HG02623 (cell line): ENCODE measurements around the gene MEGF11.

Source experiments
- ATAC-seq: cut with Tn5 transposase; IDR thresholded peaks from one replicate; pipeline ENCODE4 v1.9.1; 2021; ENCODE audit warnings: moderate library complexity; ENCODE audit not compliant: unreplicated experiment

Gene MEGF11

GRCh38 chr15:66070220-66070934, 183.2 kb downstream of the MEGF11 start:
- no peak for ATAC-seq

DNA sequence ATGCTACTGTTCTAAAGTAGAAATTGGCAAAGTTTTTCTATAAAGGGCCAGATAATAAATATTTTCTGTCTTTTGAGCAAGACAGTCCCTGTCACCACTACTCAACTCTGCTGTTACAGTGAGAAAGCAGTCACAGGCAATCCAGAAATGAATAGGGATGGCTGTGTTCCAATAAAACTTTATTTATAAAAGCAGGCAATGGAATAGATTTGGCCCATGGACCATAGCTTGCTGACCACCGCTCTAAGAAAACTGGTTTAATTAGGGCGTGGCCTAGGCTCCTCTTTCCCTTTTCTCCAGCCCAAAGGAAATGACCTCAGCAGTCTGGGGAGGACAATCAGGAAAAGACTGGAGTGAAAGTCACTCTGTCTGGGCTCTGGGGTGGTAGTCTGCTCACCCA, 183.8 kb downstream of the MEGF11 start:
- no peak for ATAC-seq

GRCh38 chr15:66068801-66069200, 184.7 kb downstream of the MEGF11 start:
- ATAC-seq, result no peak

- no peak for ATAC-seq
These were observed 185.9 kb downstream of the MEGF11 start for GRCh38 chr15:66067687-66068086.

- no peak for ATAC-seq
These were observed 187.1 kb downstream of the MEGF11 start for GRCh38 chr15:66066481-66066880.

- ATAC-seq, result no peak
These were observed 187.5 kb downstream of the MEGF11 start for GRCh38 chr15:66066005-66066404.

- no peak for ATAC-seq
These were observed 188.2 kb downstream of the MEGF11 start for GRCh38 chr15:66065325-66065724.

DNA sequence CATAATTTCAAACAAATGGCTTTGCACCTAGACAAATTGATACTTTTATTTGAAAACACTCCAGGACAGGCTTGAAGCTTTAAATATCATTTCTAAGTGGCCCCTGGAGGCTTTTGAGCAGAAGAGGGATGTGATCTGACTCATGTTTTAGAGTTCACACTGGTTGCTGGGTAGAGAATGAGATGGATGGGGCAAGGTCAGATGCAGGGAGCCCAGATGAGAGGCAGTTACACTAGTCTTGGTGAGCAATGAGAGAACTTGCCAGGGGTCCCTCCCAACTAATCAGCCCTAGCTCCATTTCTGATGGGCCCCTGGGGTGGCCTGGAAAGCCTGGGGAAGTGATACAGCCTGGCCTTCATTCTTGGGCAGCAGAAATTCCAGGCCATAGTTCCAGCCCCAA, 190.4 kb downstream of the MEGF11 start:
- no peak for ATAC-seq

DNA sequence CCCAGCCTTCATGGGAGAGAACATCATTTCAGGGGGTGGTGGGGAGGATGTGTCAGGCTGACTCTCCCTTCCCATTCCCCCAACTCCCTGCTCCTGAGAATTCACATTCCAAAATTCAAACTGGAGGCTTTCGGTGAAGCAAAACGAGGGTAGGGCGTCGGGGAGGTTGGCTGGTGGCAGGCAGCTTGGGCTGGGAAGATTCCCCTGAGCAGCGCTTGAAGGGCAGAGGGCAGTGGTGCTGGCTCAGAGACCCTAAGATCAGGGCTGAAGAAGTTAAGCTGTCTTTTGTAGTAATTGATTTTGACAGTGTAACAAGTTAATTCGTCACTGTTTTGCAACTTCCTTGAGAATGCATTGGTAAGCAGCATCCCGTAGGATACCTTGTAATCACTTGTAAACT, 196.5 kb downstream of the MEGF11 start:
- ATAC-seq, result no peak

GRCh38 chr15:66053991-66054390, 199.6 kb downstream of the MEGF11 start:
- ATAC-seq, result no peak

GRCh38 chr15:66051833-66052232, 201.7 kb downstream of the MEGF11 start:
- ATAC-seq, result no peak

GRCh38 chr15:66050264-66050663, 203.3 kb downstream of the MEGF11 start:
- ATAC-seq, result no peak

DNA sequence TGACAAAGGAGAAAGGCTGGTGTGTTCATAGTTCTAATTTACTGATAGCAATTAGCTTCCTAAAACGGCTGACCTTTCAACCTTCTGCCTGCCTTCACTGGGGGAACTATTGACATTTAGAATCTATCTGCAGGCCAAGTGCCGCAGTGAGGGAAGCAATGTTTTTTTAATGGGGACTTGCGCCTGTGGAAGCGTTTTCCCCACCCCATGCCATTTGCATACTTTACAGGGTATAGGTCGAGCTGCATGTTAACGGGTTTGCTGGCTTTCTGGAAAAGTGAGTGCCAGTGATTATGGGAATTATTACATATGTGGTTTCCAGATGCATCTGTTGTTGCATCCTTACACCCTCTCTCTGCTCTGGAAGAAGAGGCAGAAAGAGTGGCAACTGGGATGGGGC, 204.2 kb downstream of the MEGF11 start:
- ATAC-seq, result no peak

- ATAC-seq, result no peak
These were observed 206.1 kb downstream of the MEGF11 start for GRCh38 chr15:66047321-66048024.

GRCh38 chr15:66046751-66047150, 206.8 kb downstream of the MEGF11 start:
- ATAC-seq, result no peak

- no peak for ATAC-seq
These were observed 207.2 kb downstream of the MEGF11 start for GRCh38 chr15:66046326-66046725.

DNA sequence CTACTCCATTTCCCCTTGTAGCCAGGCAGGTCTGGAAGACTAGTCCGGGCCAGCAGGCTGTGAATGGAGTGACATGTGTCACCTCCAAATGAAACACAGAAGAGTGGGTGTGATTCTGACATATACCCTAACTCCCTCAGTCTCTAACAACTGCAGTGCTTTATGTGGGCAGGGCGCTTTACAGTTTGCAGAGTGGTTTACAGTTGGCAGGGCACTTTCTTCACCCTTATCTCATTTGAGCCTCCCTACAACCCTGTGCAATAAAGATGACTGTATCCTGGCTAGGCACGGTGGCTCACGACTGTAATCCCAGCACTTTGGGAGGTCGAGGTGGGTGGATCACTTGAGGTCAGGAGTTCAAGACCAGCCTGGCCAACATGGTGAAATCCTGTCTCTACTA, 208.0 kb downstream of the MEGF11 start:
- no peak for ATAC-seq

DNA sequence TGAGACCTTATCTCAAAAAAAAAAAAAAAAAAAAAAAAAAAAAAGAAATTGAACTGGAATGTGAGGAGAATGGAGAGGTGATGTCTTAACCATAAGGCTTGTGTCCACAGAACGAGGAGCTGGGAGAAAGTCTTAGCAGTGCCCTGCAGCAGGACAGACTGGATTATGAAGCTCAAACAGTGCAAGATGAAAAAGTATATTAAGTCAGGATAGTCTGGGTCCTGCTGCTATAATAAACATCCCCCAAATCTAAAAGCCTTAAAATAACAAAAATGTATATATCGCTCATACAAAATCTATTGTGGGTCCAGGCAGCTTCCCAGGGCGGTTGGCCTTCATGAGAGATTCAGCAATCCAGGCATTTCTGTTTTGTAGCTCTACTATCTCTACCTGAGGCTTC, 208.7 kb downstream of the MEGF11 start:
- ATAC-seq, result no peak

DNA sequence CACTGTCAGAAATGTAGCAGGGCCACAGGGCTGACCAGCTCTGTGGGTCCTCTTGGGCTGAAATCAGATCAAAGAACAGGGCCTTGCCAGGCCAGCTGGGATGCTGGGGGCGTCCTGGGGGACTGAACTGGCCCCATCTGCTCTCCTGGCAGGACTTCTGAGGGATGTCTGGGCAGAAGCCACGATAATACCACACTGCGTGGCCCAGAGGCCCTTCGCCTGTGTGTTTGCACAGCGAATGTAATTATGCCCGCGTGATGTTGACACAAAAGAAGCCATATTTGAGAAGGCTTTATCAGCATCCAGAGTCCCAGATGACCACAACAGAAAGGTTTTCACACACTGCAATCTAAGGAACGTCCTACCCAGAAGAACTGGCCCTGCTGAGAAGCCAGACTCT, 210.3 kb downstream of the MEGF11 start:
- no peak for ATAC-seq

GRCh38 chr15:66042624-66043023, 210.9 kb downstream of the MEGF11 start:
- ATAC-seq, result no peak

- ATAC-seq, result no peak
These were observed 212.3 kb downstream of the MEGF11 start for GRCh38 chr15:66041276-66041675.

- ATAC-seq, result no peak
These were observed 213.2 kb downstream of the MEGF11 start for GRCh38 chr15:66040211-66040892.
